Peyer's patch (tissue), 4 donors: ENCODE measurements around the gene QPCT.

Experiments
- CTCF ChIP-seq, 6 experiments: fragments of 450-650 bp in 4 of 6; fragments of 200-600 bp in 2 of 6; sonication (generic) in 1 of 6; IDR thresholded peaks; one replicate each; pipeline ENCODE4 v1.5.1; 2017 to 2019; ENCODE audit warnings: antibody characterized with exemption in 6 of 6, mild to moderate bottlenecking in 3 of 6, moderate library complexity in 1 of 6
- POLR2A ChIP-seq, 2 donors: fragments of 450-650 bp; IDR thresholded peaks; one replicate each; pipeline ENCODE4 v1.5.1; 2017; ENCODE audit warnings: antibody characterized with exemption in 2 of 2, mild to moderate bottlenecking in 2 of 2, moderate library complexity in 2 of 2

- TF ChIP-seq CTCF (IDR thresholded peaks at IDR 0.05) (no peak), POLR2A (IDR thresholded peaks at IDR 0.05) (no peak)
These were observed 36.9 kb upstream of the QPCT start for GRCh38 chr2:37307500-37307899.
